GM18907 (cell line): ENCODE data around the gene STX1B.
"Not testable (repeated sequence)": the region's sequence is repeated elsewhere in the genome, so short reads cannot be mapped to it uniquely, and the experiment has no call there.

ENCODE experiments used
- ATAC-seq: cut with Tn5 transposase; IDR thresholded peaks from one replicate; pipeline ENCODE4 v1.9.1; 2021; ENCODE audit warnings: mild to moderate bottlenecking, moderate library complexity; ENCODE audit not compliant: unreplicated experiment

The STX1B gene

DNA sequence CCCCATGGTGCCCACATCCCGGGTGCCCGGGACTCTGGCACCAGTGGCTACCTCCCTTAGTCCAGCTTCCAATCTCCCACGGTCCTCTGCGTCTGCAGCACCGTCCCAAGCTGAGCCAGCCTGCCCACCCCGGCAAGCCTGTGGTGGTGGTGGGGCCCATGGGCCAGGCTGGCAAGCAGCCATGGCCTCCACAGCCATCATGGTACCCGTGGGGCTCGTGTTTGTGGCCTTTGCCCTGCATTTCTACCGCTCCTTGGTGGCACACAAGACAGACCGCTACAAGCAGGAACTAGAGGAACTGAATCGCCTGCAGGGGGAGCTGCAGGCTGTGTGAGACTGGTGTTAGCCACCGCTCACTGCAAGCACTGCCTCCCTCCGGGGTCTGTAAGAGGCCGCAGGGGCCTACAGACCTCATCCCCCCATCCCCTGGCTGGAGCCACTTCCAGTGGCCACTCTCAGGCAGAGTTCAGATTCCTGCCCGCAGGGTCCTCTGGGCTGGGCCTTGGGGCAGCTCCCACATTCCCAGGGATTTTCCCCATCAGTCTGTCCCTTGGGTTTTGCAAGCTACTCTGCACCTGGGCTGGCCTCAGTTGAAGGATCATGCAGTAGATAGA, 56.8 kb downstream of the STX1B start:
- ATAC-seq = no peak

GRCh38 chr16:30953111-30953510, 57.3 kb downstream of the STX1B start:
- no peak for ATAC-seq

- ATAC-seq = no peak
Measured at GRCh38 chr16:30951750-30952149, 58.7 kb downstream of the STX1B start.

GRCh38 chr16:30951193-30951592, 59.2 kb downstream of the STX1B start:
- ATAC-seq = no peak

DNA sequence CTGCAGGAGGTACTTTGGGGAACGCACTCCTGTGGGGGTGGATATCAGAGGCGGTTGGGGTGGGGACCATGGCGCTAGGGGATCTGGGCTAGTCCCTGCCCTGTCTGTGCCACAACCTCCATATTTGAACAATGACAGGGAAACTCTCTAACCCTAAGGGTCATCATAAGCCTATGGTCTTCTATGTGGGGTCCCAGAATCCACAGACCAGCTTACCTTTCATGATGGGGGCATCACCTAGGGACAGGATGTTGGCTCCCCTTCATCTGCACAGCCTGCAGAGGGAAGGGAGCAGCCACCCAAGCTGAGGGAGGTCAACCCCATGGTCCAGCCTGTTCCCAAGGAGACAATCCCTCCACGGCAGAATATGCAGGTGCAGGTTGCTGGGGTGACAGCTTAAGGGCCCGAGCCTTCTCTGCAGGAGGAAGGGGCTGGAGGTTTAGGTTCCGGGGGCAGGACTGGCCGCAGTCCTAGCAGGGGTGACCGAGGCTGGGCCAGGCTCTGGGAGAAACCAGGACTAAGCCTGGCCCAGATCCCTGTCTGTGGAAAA, 59.8 kb downstream of the STX1B start:
- no peak for ATAC-seq

DNA sequence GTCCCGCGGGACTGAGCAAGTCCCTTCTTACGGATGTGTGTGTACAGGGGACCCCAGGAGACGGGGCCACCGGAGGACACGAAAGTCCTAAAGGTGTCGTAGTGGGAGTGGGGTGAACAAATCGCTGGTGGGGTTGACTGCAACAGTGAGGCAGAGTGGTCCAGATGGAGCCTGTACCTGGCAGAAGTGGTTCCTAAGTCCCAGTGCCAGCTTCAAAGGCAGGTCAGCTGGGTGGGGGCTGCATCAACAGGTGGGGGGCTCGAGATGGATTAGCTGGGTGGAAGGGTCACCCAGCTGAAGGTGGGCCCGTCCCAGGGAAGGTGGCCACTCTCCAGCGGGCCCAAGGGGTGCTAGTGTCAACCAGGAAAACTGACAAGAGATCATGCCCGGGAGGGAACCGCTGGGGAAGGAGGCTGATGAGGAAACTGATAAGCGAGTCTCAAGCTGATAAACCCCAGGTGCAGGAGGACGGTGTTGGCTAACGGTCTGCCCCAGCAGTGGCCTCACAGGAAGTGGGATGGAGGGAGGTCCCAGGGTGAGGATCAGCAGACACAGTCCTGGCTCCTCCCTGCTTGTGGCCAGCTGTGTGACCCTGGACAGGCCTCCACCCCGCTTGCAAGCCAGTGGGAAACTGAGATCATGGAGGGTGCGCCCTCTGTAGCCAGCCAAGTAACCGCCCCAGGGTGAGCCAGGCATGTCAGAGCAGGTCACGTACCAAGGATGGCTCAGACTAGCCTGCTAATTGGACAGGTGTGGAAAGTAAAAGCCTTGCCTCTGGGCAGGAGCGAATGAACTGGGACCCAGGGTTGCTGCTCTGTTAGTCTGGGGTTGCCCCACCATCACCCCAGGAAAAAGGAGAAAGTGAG, 60.6 kb downstream of the STX1B start:
- peak; percentile 58 for ATAC-seq

GRCh38 chr16:30948667-30949649, 61.5 kb downstream of the STX1B start, which contains the start of gene ORAI3:
TSS of gene ORAI3 (plus strand) at chr16:30949068. CDS start at chr16:30949290, 222 bp downstream.
- peak; percentile 61 for ATAC-seq

GRCh38 chr16:30947859-30948666, 62.4 kb downstream of the STX1B start:
- ATAC-seq = peak; percentile 15

DNA sequence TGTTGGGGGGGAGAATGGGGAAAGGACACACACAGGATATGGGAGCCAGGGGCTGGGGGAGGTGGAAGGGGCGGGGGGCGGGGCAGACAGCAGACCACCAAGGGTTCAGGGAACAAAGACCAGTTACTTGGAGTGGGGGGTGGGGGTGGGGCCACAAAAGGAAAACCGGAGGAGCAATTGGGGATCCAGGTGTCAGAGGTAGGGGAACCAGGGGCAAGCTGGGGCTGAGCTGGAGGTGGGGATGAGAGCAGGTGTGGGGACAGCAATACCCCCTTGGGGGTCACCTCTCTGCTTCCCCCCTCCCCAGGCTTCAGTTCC, 62.9 kb downstream of the STX1B start:
- no peak for ATAC-seq

GRCh38 chr16:30946671-30947540, 63.5 kb downstream of the STX1B start:
- ATAC-seq = no peak

- ATAC-seq = no peak
Measured at GRCh38 chr16:30944352-30944751, 66.1 kb downstream of the STX1B start.

DNA sequence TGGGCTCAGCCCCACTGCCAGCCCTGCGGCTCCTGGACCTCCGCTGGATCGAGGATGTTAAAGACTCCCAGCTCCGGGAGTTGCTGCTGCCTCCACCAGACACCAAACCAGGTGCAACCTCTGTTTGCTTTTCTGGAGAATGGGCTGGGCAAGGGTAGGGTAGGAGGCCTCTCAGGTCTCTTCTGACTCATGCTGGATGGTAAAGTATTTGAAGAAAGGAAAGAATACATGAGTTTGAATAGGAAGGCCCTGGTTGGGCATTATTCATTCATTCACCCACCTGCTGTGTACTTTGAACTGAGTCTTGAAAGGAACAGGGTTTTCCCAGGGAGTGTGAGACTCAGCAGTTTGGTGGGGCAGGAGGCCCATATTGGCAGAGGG, 68.0 kb downstream of the STX1B start:
- no peak for ATAC-seq

DNA sequence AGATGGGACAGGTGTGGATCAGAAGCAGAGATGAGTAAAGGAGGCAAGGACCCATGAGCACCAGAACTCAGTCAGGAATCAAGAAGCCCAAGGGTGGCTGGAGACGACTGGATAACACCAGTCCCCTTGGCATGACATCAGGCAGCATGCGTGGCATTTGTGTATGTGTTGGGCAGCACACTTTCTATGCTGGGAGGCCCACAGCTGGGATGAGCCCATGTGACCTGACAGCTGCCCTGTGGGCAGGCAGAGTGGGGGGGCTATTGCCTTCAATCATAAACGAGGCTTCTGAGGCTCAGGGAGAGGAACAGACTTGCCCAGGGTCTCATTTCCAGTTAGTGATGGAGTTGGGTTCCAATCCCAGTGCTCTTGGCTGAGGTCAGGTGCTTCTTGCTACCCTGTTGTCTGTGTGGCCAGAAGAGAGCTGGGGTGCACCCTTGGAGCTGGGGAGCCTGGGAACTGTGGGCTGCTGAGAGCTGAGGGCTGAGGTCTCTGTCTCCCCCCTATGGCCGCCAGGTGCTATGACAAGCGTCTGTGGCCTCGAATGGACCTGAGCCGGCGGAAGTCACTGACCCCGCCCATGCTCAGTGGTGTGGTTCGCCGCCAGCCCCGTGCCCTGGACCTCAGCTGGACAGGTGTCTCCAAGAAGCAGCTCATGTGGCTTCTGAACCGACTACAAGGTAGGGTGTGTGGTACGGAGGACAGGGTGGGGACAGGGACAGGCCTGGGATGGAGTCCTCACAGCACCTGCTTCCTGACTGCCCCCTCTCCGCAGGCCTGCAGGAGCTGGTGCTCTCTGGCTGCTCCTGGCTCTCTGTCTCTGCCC, 68.6 kb downstream of the STX1B start:
- peak; percentile 87 for ATAC-seq

- ATAC-seq = not testable (repeated sequence)
Measured at GRCh38 chr16:30939571-30939970, 70.9 kb downstream of the STX1B start.
